GM12891 (cell line): ENCODE results near the gene NKX3-2.

Experiments
- PAX5 ChIP-seq: IDR thresholded peaks from 2 replicates; pipeline ENCODE4 v1.6.1; 2011; ENCODE audit warnings: low read length, moderate library complexity, mild to moderate bottlenecking; ENCODE audit not compliant: insufficient read depth, severe bottlenecking
- POLR2A ChIP-seq: IDR thresholded peaks from 2 replicates; pipeline ENCODE4 v1.6.1; 2011; ENCODE audit warnings: low read depth, low read length, control low read depth
- POLR2AphosphoS5 ChIP-seq: IDR thresholded peaks from 2 replicates; pipeline ENCODE4 v1.6.1; 2011; ENCODE audit warnings: low read depth, low read length, control low read depth
- POU2F2 ChIP-seq: IDR thresholded peaks from 2 replicates; pipeline ENCODE4 v1.6.1; 2011; ENCODE audit warnings: low read depth, mild to moderate bottlenecking, control low read depth, low read length, moderate library complexity
- SPI1 ChIP-seq: IDR thresholded peaks from 2 replicates; pipeline ENCODE4 v1.6.1; 2011; ENCODE audit warnings: low read depth, low read length, control low read depth
- TAF1 ChIP-seq: IDR thresholded peaks from 2 replicates; pipeline ENCODE4 v1.6.1; 2011; ENCODE audit warnings: low read depth, low read length, control low read depth

GRCh38 chr4:13592220-13592619 lies 47.9 kb upstream of the NKX3-2 start:
- TF ChIP-seq POLR2AphosphoS5 (no peak), POLR2A (no peak), SPI1 (no peak), POU2F2 (no peak), TAF1 (no peak), PAX5 (no peak)
